PC-3 (cell line): ENCODE results near the gene DPP8. TPM values are rescaled to one million over a fixed set of nuclear protein-coding genes. Genes with fewer than 3 reads are reported as not detected.

ENCODE experiments used
- ATAC-seq: fragments of 200-7000 bp; cut with Tn5 transposase; 2 replicates; pipeline ENCODE4 v1.9.1; 2020; ENCODE audit warnings: mild to moderate bottlenecking, moderate library complexity
- BruUV-seq: library from RNA; stranded (reverse); fragments of 400-500 nt; replicated peaks from 2 replicates; lab custom pipeline; 2021; lab: Mats Ljungman, UMichigan
- CTCF ChIA-PET: fragments of 300-600 bp; sonication (Branson Sonifier 250); formaldehyde crosslinking; loops from one replicate; lab custom pipeline; 2022; ENCODE audit warnings: antibody characterized with exemption; lab: Charles Lee
- POLR2A ChIA-PET: fragments of 300-600 bp; sonication (Branson Sonifier 250); formaldehyde crosslinking; loops from one replicate; lab custom pipeline; 2022; ENCODE audit warnings: antibody characterized with exemption; ENCODE audit not compliant: unreplicated experiment; lab: Charles Lee
- DNase-seq: peaks from one replicate; pipeline ENCODE4 v3.0.0-alpha.2; 2015
- H2AFZ ChIP-seq: fragments of 300-600 bp; sonication (generic); 2 replicates; pipeline ENCODE4 v1.6.0; 2016; ENCODE audit warnings: antibody characterized with exemption, low read length
- H3F3A ChIP-seq: fragments of 300-600 bp; sonication (generic); one replicate; pipeline ENCODE4 v1.6.0; 2017; ENCODE audit warnings: antibody characterized with exemption, low read length, control low read depth, mild to moderate bottlenecking; ENCODE audit not compliant: unreplicated experiment
- H3K27ac ChIP-seq: fragments of 300-600 bp; sonication (generic); 2 replicates; pipeline ENCODE4 v1.5.1; 2016; ENCODE audit warnings: mild to moderate bottlenecking, low read length
- H3K27me3 ChIP-seq: fragments of 300-600 bp; sonication (generic); 2 replicates; pipeline ENCODE4 v1.6.1; 2016; ENCODE audit warnings: low read length, mixed read lengths
- H3K36me3 ChIP-seq: fragments of 300-600 bp; sonication (generic); 2 replicates; pipeline ENCODE4 v1.6.1; 2016; ENCODE audit warnings: low read depth, mixed run types, low read length, mixed read lengths
- H3K4me1 ChIP-seq: fragments of 300-600 bp; sonication (generic); 2 replicates; pipeline ENCODE4 v1.5.1; 2016; ENCODE audit warnings: low read length; ENCODE audit not compliant: insufficient read depth
- H3K4me2 ChIP-seq: fragments of 300-600 bp; sonication (generic); 2 replicates; pipeline ENCODE4 v1.6.0; 2016; ENCODE audit warnings: low read length
- H3K4me3 ChIP-seq: fragments of 300-600 bp; sonication (generic); 2 replicates; pipeline ENCODE4 v1.5.1; 2016; ENCODE audit warnings: mild to moderate bottlenecking, low read length, mixed read lengths
- H3K79me2 ChIP-seq: fragments of 300-600 bp; sonication (generic); 2 replicates; pipeline ENCODE4 v1.6.1; 2017; ENCODE audit warnings: low read length, mixed read lengths
- H3K9ac ChIP-seq: fragments of 300-600 bp; sonication (generic); 2 replicates; pipeline ENCODE4 v1.6.0; 2016; ENCODE audit warnings: mild to moderate bottlenecking, low read length
- H3K9me2 ChIP-seq: fragments of 300-600 bp; sonication (generic); replicated peaks from 2 replicates; pipeline ENCODE4 v1.6.1; 2016; ENCODE audit warnings: mixed run types, low read length, mixed read lengths
- H3K9me3 ChIP-seq: fragments of 300-600 bp; sonication (generic); 2 replicates; pipeline ENCODE4 v1.6.1; 2016; ENCODE audit warnings: low read length, mixed read lengths
- H4K20me1 ChIP-seq: fragments of 300-600 bp; sonication (generic); 2 replicates; pipeline ENCODE4 v1.6.1; 2016; ENCODE audit warnings: low read length, mixed read lengths
- CTCF ChIP-seq: fragments of 300-600 bp; sonication (generic); conservative IDR thresholded peaks from 2 replicates; pipeline ENCODE4 v1.5.1; 2017; ENCODE audit warnings: antibody characterized with exemption, low read depth, mild to moderate bottlenecking, low read length
- EZH2 ChIP-seq: fragments of 300-600 bp; sonication (generic); IDR thresholded peaks from one replicate; pipeline ENCODE4 v1.6.1; 2017; ENCODE audit warnings: antibody characterized with exemption, mild to moderate bottlenecking, low read length; ENCODE audit not compliant: unreplicated experiment
- EZH2phosphoT487 ChIP-seq: fragments of 300-600 bp; sonication (generic); IDR thresholded peaks from 2 replicates; pipeline ENCODE4 v1.6.1; 2018; ENCODE audit warnings: mild to moderate bottlenecking, antibody characterized with exemption, low read length, borderline replicate concordance
- intact Hi-C: fragments of 100-400 bp; cut with micrococcal nuclease; formaldehyde crosslinking; loops from 2 replicates; pipeline ENCODE4 v1.9.0; 2023
- total RNA-seq: library from RNA; depleted of rRNA; stranded (reverse); fragments of >200 nt; gene quantifications from 2 replicates; pipeline ENCODE4 v1.2.3, GENCODE V29; 2014

The DPP8 gene
- total RNA-seq, 1 experiment from 2014 or later: 20.6 TPM

- intact Hi-C loops: no loop called here
- ATAC-seq (no peak), DNase-seq (no peak)
- no peaks in the 10 kb centered on the region for H3K9me2 ChIP-seq
- peaks cover 13% of the 10 kb centered on the region for H3K4me1 ChIP-seq
- H3K9me3 ChIP-seq: no peaks in the 10 kb centered on the region
- POLR2A ChIA-PET: no interaction called here
- no peak overlapping the region for H3K4me3 ChIP-seq
- H3K4me2 ChIP-seq: no peak overlapping the region
- H3K36me3 ChIP-seq: no peaks in the 10 kb centered on the region
- no peaks in the 10 kb centered on the region for H3K79me2 ChIP-seq
- no peaks in the 10 kb centered on the region for H4K20me1 ChIP-seq
- no peak overlapping the region for H3K9ac ChIP-seq
- TF ChIP-seq EZH2 (no peak), EZH2phosphoT487 (no peak), CTCF (no peak)
- H3K27me3 ChIP-seq: no peaks in the 10 kb centered on the region
- CTCF ChIA-PET: interaction anchor here (0.6 kb wide), 1 partner anchor 10 kb away, joined by 3 read pairs; no protein-coding TSS in a partner anchor
- H3K27ac ChIP-seq: no peak overlapping the region
- H3F3A ChIP-seq: no peaks in the 10 kb centered on the region
- no peak overlapping the region for H2AFZ ChIP-seq
- no TSS peak for BruUV-seq
These were observed 113.2 kb downstream of the DPP8 start for GRCh38 chr15:65404186-65404872.

GRCh38 chr15:65402961-65403360 is 114.5 kb downstream of the DPP8 start:
- no peak for ATAC-seq
- intact Hi-C loops: no loop called here
- no peak overlapping the region for H3K4me3 ChIP-seq
- no peaks in the 10 kb centered on the region for H3K79me2 ChIP-seq
- H3K27me3 ChIP-seq: no peaks in the 10 kb centered on the region
- H3K27ac ChIP-seq: no peak overlapping the region
- no peaks in the 10 kb centered on the region for H3K9me2 ChIP-seq
- no peaks in the 10 kb centered on the region for H3K4me1 ChIP-seq
- H2AFZ ChIP-seq: no peak overlapping the region
- H3K36me3 ChIP-seq: no peaks in the 10 kb centered on the region
- no peaks in the 10 kb centered on the region for H3K9me3 ChIP-seq
- no peaks in the 10 kb centered on the region for H3F3A ChIP-seq
- DNase-seq: no peak
- H3K4me2 ChIP-seq: no peak overlapping the region
- BruUV-seq: no TSS peak
- TF ChIP-seq EZH2: no peak
- TF ChIP-seq EZH2phosphoT487: no peak
- no peak for TF ChIP-seq CTCF
- no peak overlapping the region for H3K9ac ChIP-seq
- H4K20me1 ChIP-seq: no peaks in the 10 kb centered on the region
- CTCF ChIA-PET: no interaction called here
- POLR2A ChIA-PET: no interaction called here

- no peaks in the 10 kb centered on the region for H3F3A ChIP-seq
- intact Hi-C loops: loop anchor here (1.0 to 2.0 kb wide), 2 partner anchors 34 to 83 kb away; no protein-coding TSS in a partner anchor
- H3K27me3 ChIP-seq: no peaks in the 10 kb centered on the region
- no peaks in the 10 kb centered on the region for H4K20me1 ChIP-seq
- no peaks in the 10 kb centered on the region for H3K9me3 ChIP-seq
- ChIA-PET CTCF (interaction anchor here (1.0 kb wide), 2 partner anchors 34 to 66 kb away, joined by 3 read pairs; no protein-coding TSS in a partner anchor), POLR2A (no interaction called here)
- BruUV-seq: no TSS peak
- H3K27ac ChIP-seq: no peak overlapping the region
- no peak for TF ChIP-seq EZH2phosphoT487
- no peak for TF ChIP-seq EZH2
- TF ChIP-seq CTCF: no peak
- H3K36me3 ChIP-seq: no peaks in the 10 kb centered on the region
- H3K79me2 ChIP-seq: no peaks in the 10 kb centered on the region
- no peak for DNase-seq
- H3K9ac ChIP-seq: no peak overlapping the region
- ATAC-seq: no peak
- H2AFZ ChIP-seq: no peak overlapping the region
- H3K4me1 ChIP-seq: no peaks in the 10 kb centered on the region
- no peak overlapping the region for H3K4me3 ChIP-seq
- H3K9me2 ChIP-seq: no peaks in the 10 kb centered on the region
- no peak overlapping the region for H3K4me2 ChIP-seq
These were observed 115.8 kb downstream of the DPP8 start for GRCh38 chr15:65401611-65402240.
